Hematopoietic multipotent progenitor cell treated with erythropoietin and hydrocortisone succinate and interleukin-3 and kit ligand, for 15 days (in vitro differentiated cells): ENCODE data around the gene IFNL1.
"Not testable (repeated sequence)": the region's sequence is repeated elsewhere in the genome, so short reads cannot be mapped to it uniquely, and the experiment has no call there.

Source experiments
- DNase-seq: peaks from one replicate; pipeline ENCODE4 v3.0.0-alpha.2; 2015; ENCODE audit warnings: low spot score

Gene IFNL1

GRCh38 chr19:39308531-39309304, 12.5 kb downstream of the IFNL1 start:
- DNase-seq, result no peak

- not testable (repeated sequence) for DNase-seq
These were observed 13.1 kb downstream of the IFNL1 start for GRCh38 chr19:39309305-39309670.

- DNase-seq, result no peak
These were observed 14.5 kb downstream of the IFNL1 start for GRCh38 chr19:39310558-39311311.

GRCh38 chr19:39314016-39314728, 18.0 kb downstream of the IFNL1 start:
- DNase-seq, result no peak

GRCh38 chr19:39315933-39316332, 19.7 kb downstream of the IFNL1 start:
- DNase-seq, result no peak

DNA sequence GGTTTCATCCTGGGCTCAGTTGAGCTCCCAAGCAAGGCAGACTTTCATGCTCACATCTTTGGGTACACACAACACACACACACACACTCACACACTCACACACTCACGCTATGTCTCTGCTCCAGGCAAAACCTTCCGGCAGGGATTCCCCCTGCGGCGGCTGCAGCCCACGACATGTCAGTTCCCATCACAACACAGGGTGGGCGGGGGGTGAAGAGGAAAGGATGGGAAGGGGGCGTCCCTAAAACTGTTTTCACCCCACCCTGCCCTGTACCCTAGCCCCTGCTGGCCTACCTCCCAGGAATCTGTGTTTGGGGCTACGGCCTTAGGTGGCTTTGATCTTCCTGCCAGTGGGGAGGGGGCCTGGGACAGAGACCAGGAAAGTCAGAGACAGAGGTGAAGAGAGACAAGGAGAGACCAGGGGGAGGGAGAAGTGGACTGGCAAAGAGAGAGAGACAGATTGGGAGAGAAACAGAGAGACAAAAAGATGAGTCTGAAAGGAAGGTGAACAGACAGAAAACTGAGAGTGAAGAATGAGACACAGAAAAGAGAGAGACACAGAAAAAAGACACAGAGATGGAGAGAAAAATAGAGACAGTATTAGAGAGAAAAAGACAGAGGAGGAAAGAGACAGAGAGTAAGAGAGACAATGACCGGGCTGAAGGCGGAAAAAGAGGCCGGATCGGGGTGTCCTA, 20.6 kb downstream of the IFNL1 start:
- no peak for DNase-seq

DNA sequence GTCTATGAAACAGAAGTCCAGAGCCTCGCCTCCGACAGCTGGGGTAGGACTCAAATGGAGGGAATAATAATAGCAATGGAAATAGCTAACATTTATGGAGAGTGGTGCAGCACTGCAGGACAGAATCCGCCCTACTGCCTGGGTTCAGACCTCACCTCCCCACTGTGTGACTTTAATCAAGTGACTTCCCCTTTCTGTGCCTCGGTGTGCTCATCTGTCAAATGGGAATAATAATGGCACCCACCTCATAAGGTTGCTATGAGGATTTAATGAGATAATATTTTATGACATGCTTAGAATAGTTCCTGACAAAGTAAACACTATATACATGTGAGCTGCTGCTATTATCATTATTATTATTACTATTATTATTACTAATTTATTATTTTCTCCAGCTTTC, 21.3 kb downstream of the IFNL1 start:
- no peak for DNase-seq

DNA sequence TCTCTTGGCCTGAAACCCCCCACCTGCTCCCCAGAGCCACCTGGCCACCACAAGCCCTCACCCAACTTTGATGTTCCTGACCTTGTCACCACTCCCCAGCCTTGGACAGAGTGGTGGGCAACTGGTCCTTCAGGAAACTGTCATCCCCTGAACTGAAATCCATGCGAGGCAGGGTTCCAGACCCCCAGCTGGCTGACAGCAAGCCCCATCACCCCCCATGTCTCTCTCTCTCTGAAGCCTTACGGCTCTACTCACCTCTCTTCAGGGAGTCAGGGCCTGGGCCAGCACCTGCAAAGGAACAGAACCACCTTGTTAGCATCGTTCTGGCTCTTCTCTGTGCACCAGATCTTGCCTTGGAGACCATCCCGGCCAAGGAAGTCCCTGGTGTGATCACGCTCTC, 21.9 kb downstream of the IFNL1 start:
- no peak for DNase-seq

DNA sequence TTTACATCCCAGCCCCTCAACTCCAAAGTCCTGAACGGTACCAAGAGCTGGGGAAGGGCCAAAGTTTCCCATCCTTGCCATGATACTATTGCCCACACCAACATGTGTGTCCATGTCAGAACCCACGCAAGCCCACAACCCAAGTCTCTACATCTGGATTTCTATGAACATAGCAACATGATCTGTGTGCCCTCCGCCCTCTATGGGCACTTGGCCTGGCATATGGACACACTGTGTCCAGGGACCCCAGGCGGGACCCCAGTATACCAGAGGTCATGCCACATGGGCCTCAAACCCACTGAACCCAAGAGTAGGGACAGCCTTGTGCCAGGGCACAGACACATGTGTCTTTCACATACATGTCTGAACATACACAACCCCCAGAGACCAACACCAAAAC, 22.5 kb downstream of the IFNL1 start:
- DNase-seq, result no peak

- no peak for DNase-seq
These were observed 23.1 kb downstream of the IFNL1 start for GRCh38 chr19:39319098-39319891.

DNA sequence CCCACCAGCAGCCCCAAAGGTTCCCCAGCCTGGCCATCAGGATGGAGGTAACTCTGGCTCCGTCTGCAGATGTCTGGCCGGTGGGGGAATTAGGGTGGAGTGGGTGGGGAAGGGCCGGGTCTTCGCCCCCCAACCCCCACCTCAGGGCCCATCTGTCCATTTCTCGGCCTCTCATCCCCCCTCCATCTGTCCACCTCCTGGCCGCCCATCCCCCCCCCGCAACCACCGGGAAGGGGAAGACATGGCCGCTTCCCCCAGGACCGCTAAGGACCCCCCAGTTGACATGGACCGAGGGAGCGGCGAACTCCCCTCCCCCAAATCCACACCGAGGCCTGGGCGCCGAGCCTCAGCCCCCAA, 23.7 kb downstream of the IFNL1 start:
- DNase-seq, result no peak

DNA sequence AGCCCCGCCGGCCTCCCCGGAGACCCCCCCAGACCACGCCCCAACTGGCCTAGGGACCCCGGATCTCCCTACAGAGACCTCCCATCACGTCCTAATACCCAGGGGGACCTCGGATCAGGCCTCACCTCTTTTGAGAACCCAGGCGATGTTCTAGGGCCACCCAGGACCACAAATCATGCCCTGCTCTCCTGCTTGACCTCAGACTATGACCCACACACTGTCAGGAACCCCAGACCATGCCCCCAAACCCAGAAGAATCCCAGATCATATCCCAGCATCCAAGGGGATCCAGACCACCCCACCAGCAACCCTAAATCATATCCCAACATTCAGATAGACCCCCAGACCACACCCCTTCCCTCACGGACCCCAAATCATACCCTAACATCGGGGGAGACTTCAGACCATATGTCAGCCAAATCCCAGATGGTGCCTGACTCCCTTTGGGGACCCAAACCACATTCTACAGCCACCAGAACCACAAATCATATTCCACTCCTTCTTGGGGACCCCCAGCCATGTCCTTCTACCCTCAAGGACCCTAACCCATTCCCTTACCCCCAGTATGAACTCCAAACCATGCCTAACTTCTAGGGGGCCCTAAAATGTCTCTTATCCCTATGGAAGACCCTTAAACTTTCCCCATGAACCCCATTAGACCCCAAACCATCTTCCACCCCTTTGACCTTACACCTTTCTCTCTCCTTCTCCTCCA, 25.1 kb downstream of the IFNL1 start:
- DNase-seq, result no peak

- no peak for DNase-seq
These were observed 25.6 kb downstream of the IFNL1 start for GRCh38 chr19:39321832-39322176.

DNA sequence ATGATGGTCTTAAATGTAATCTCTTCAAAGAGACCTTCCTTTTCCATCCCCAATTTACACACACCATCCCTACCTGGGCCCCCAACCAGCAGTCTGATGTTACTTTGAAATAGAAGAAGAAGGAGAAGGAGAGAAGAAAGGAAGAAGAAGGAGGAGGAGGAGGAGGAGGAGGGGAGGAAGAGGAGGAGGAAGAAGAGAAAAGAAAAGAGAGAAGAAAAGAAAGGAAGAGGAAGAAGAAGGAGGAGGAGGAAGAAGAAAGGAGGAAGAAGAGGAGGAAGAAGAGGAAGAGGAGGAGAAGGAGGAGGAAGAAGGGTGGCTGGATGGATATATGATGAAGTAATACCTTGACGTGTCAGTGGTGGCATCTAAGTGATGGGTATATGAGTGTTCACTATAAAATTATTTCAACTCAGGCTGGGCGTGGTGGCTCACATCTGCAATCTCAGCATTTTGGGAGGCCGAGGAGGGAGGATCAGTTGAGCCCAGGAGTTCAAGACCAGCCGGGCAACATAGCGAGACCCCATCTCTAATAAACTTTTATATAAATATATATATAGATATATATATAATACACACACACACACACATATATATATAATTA, 28.1 kb downstream of the IFNL1 start:
- DNase-seq, result no peak

DNA sequence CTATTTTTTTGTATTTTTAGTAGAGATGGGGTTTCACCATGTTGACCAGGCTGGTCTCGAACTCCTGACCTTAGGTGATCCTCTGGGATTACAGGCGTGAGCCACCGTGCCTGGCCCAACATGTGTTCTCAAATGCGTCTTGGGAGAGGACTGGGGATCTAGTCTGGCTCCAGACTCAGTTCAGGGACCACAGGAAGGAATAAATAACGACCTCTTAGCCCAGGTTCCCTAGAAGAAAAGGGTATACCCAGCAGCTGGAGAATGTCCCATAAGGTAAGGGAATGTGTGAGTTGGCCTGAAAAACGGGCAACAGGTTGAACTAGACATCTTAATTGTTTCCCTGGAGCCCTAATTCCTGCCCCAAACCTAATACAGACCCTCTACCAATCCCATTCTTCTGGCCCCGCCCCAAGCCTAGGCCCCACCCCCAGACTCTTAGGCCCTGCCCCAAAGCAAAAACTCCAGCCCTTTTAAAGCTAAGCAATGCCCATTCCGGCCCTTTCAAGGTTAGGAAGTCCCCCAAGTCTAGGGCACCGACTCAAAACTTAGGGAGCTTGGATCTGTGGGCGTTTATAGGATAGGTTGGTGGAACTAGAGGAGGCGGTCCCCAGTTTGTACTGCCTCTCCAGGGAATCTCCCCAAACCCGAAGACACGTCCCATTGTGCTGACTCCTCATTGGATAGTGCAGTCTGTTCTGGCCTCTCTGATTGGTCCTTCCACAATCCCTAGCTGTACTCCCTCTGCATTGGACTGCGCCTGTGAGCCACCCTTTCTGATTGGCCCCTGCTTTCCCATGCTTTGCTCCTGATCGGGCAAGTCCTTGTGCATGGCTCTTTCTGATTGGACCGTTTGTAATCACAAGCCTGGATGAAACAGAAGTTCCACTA, 29.8 kb downstream of the IFNL1 start:
- DNase-seq, result no peak

- DNase-seq, result no peak
These were observed 31.3 kb downstream of the IFNL1 start for GRCh38 chr19:39327363-39328045.

DNA sequence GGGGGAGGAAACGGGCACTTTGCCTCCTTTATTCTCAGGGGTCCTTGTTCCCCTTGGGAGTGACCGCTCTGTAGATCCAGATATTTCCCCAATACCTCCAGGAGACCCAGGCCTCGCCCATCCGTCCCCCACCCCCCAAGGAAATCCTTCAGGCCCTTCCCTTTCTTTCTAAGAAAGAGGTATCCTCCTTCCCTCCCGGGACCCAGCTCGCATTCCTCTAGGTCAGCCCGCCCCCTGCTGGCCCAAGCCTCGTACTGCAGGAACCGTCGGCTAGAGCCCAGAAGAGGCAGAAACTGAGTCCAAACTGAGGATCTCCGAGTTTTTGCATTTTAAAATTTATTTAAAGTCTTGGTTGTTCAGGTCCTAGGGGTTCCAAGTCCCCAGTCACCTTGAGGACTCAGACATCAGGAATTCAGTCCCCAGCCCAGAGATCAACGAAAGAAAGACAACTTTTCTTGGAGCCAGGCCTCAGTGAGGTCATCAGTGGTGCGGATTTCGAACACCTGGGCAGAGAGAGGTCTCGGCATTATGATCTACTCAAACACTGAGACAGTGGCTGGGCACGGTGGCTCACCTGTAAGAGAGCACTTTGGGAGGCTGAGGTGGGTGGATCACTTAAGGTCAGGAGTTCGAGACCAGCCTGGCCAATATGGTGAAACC, 32.0 kb downstream of the IFNL1 start:
- DNase-seq, result peak; percentile 83

- DNase-seq, result no peak
These were observed 33.7 kb downstream of the IFNL1 start for GRCh38 chr19:39329948-39330347.

DNA sequence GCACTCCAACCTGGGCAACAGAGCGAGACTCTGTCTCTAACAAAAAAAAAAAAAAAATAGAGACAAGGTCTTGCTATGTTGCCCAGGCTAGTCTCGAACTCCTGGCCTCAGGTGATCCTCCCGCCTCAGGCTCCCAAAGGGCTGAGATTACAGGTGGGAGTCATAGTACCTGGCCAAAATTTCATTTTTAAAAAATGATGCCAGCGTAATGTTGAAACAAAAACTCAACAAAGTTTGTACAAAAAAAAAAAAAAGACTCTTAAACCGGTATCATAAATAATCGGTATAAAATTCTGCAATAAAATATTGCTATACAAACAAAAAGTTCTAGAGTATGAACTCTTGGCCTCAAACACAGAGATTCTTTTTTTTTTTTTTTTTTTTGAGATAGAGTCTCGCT, 36.1 kb downstream of the IFNL1 start:
- DNase-seq, result no peak
